ENCODE results near the gene DDI2. TPM values are rescaled to one million over a fixed set of nuclear protein-coding genes. Genes with fewer than 3 reads are reported as not detected.

The DDI2 gene
- total and polyA plus RNA-seq, 9 of the 15 experiments (the other 6 are each of a cell fraction or from before 2014, with no cell fraction given), result 6.5 to 48.4 (median 21.2) TPM

DNA sequence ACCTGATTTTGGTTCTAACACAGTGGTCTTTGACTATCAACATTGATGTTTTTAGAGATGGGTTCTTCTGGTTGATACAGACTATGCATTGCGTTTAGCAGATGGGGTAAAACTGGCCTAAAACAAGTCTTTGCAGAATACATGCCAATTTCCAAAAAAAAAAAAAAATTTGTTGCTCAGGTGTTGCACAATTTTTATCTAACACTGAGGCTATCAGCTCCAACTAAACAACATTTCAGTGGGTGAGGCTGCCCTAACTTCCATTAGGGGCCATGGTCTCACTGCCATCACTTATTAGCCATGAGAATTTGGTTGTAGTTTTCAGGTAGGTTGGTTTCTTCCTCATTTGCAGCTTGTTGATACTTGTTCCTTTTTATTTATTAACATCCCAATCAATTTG is 46.4 kb upstream of the DDI2 start:
- CTCF ChIA-PET (ENCODE audit: low intra/inter-chr PET ratio), result no interaction called here
- H2AFZ ChIP-seq (ENCODE audit: low read depth, low read length), result no peak overlapping the region
- H4K20me1 ChIP-seq (replicated peaks; ENCODE audit: control insufficient read depth, insufficient read depth, low read length), result no peaks in the 10 kb centered on the region
- H3K9me3 ChIP-seq (replicated peaks; ENCODE audit: control insufficient read depth, insufficient read depth, low read depth, low read length), result no peaks in the 10 kb centered on the region
- TF ChIP-seq RFX7 (CRISPR knock-in tag; IDR thresholded peaks at IDR 0.05), result no peak
- TF ChIP-seq CEBPB (tag; IDR thresholded peaks at IDR 0.05), result peak; percentile 68
- no peak for TF ChIP-seq CEBPG (CRISPR knock-in tag; IDR thresholded peaks at IDR 0.05)
- peak in 1 of 2 experiments; percentile 36; a peak in 1 of 4 replicates for TF ChIP-seq CEBPG (tag; conservative IDR thresholded peaks at IDR 0.05 in 1 of 2, IDR thresholded peaks at IDR 0.05 in 1 of 2)
- FAIRE-seq (no peak), ATAC-seq (no peak), DNase-seq (ENCODE audit: extremely low read depth in 1 of 4, low spot score in 3 of 4) (no peak)
- BruUV-seq (replicated peaks), result no TSS peak
- no peak overlapping the region for H3K9ac ChIP-seq (ENCODE audit: insufficient read depth in 1 of 2, low read depth in 2 of 2, low read length in 2 of 2)
- POLR2A ChIA-PET, result interaction anchor here (0.7 to 1.4 kb wide), 4 partner anchors 8 to 42 kb away, joined by 3 read pairs; no protein-coding TSS in a partner anchor
- H3K27ac ChIP-seq (ENCODE audit: extremely low read depth, low read depth, low read length), result no peak overlapping the region
- intact Hi-C loops (cut with micrococcal nuclease) (no loop called here), in situ Hi-C loops (cut with MboI) (no loop called here)
- H3K9me1 ChIP-seq (ENCODE audit: control insufficient read depth, insufficient read depth, low read length), result no peaks in the 10 kb centered on the region
- no peak overlapping the region for H3K4me2 ChIP-seq (ENCODE audit: insufficient read depth, low read length)
- 73% methylated on average over 1 of the region's 1 CpG for WGBS (ENCODE audit: insufficient coverage, low coverage, missing lambda C conversion rate)
- peaks cover 51% of the 10 kb centered on the region; the same call in 2 of the 3 replicates for H3K36me3 ChIP-seq (ENCODE audit: control insufficient read depth, insufficient read depth, low read length)
- H3K4me3 ChIP-seq, result no peak overlapping the region
- H3K79me2 ChIP-seq (ENCODE audit: control insufficient read depth, insufficient read depth, low read length), result no peaks in the 10 kb centered on the region
- peaks cover 0 to 6% of the 10 kb centered on the region in 2 experiments; a peak in 1 of 5 replicates for H3K4me1 ChIP-seq (replicated peaks in 1 of 2; ENCODE audit: control insufficient read depth in 2 of 2, insufficient read depth in 2 of 2, low read length in 2 of 2)
- H3K27me3 ChIP-seq (ENCODE audit: control insufficient read depth in 2 of 2, insufficient read depth in 2 of 2, low read length in 2 of 2), result no peaks in the 10 kb centered on the region

DNA sequence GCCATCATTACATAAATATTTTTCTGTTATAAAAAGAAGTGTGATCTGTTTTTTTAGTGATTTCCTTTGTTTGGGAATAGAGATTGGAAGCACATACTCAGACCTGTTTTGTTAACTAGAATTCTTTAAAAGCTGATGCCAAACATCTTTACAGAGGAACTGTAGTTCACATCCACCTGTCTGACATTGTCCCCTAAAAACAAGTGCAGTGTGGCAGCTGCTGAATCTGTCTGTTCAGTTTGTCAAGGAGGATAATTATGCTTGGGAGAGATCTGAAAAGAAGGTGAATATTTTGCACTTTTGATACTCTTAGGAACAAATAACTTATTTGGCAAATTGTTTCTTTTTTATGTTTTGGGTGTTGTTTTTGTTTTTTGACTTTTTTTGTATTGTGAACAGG is 46.0 kb upstream of the DDI2 start:
- H3K9me1 ChIP-seq (ENCODE audit: control insufficient read depth, insufficient read depth, low read length), result no peaks in the 10 kb centered on the region
- ChIA-PET CTCF (ENCODE audit: low intra/inter-chr PET ratio) (no interaction called here), POLR2A (interaction anchor here (1.4 kb wide), 1 partner anchor 9 kb away, joined by 3 read pairs; no protein-coding TSS in a partner anchor)
- H4K20me1 ChIP-seq (replicated peaks; ENCODE audit: control insufficient read depth, insufficient read depth, low read length), result no peaks in the 10 kb centered on the region
- in situ Hi-C loops (cut with MboI), result no loop called here
- FAIRE-seq, result no peak
- BruUV-seq (replicated peaks), result no TSS peak
- no peak overlapping the region for H3K4me2 ChIP-seq (ENCODE audit: insufficient read depth, low read length)
- intact Hi-C loops (cut with micrococcal nuclease), result no loop called here
- no peaks in the 10 kb centered on the region for H3K27me3 ChIP-seq (ENCODE audit: control insufficient read depth in 2 of 2, insufficient read depth in 2 of 2, low read length in 2 of 2)
- H3K79me2 ChIP-seq (ENCODE audit: control insufficient read depth, insufficient read depth, low read length), result no peaks in the 10 kb centered on the region
- no peak overlapping the region for H3K9ac ChIP-seq (ENCODE audit: insufficient read depth in 1 of 2, low read depth in 2 of 2, low read length in 2 of 2)
- DNase-seq (ENCODE audit: extremely low read depth in 1 of 4, low spot score in 3 of 4), result no peak
- no peak overlapping the region for H2AFZ ChIP-seq (ENCODE audit: low read depth, low read length)
- peaks cover 0 to 6% of the 10 kb centered on the region in 2 experiments; a peak in 1 of 5 replicates for H3K4me1 ChIP-seq (replicated peaks in 1 of 2; ENCODE audit: control insufficient read depth in 2 of 2, insufficient read depth in 2 of 2, low read length in 2 of 2)
- no peak for ATAC-seq
- H3K9me3 ChIP-seq (replicated peaks; ENCODE audit: control insufficient read depth, insufficient read depth, low read depth, low read length), result no peaks in the 10 kb centered on the region
- peaks cover 47% of the 10 kb centered on the region; the same call in 2 of the 3 replicates for H3K36me3 ChIP-seq (ENCODE audit: control insufficient read depth, insufficient read depth, low read length)
- TF ChIP-seq POLR2AphosphoS2 (IDR thresholded peaks at IDR 0.05; ENCODE audit: low read length), result no peak
- H3K4me3 ChIP-seq, result no peak overlapping the region
- H3K27ac ChIP-seq (ENCODE audit: extremely low read depth, low read depth, low read length), result no peak overlapping the region
